IMR-90 (cell line): ENCODE data around the gene APBB3.

Experiments
- MXI1 ChIP-seq: IDR thresholded peaks from 2 replicates; pipeline ENCODE4 v1.6.1; 2012; ENCODE audit warnings: low read depth, mild to moderate bottlenecking, low read length, moderate library complexity, borderline replicate concordance
- POLR2A ChIP-seq: IDR thresholded peaks from 2 replicates; pipeline ENCODE4 v1.6.1; 2012; ENCODE audit warnings: mild to moderate bottlenecking, low read depth, low read length
- RAD21 ChIP-seq: IDR thresholded peaks from 2 replicates; pipeline ENCODE4 v1.6.1; 2012; ENCODE audit warnings: low read length, improper control_type of control experiment
- SMC3 ChIP-seq: fragments of 150-350 bp; IDR thresholded peaks from 2 replicates; pipeline ENCODE4 v1.6.1; 2016; ENCODE audit warnings: low read depth, mild to moderate bottlenecking, antibody characterized with exemption, low read length, moderate library complexity
- TF ChIP-seq, protein P1 (sequence below): conservative IDR thresholded peaks from 2 replicates; pipeline ENCODE4 v1.5.1; 2012; ENCODE audit warnings: mild to moderate bottlenecking, low read depth, low read length, improper control_type of control experiment

DNA sequence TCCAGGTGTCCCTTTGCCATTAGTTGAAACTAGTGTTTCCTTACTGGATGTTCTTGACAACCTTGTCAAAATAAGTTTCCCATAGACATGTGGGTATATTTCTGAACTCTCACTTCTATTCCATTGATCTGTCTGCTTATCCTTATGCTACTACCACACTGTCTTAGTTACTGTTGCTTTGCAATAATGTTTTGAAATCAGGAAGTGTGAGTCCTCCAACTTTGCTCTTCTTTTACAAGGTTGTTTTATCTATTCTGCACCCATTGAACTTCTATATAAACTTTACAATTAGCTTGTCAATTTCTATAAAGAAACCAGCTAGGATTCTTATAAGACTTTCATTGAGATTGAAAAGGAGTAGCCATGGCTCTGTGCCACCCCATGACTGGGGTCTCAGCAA lies 44.3 kb upstream of the APBB3 start:
- TF ChIP-seq, protein P1, sequence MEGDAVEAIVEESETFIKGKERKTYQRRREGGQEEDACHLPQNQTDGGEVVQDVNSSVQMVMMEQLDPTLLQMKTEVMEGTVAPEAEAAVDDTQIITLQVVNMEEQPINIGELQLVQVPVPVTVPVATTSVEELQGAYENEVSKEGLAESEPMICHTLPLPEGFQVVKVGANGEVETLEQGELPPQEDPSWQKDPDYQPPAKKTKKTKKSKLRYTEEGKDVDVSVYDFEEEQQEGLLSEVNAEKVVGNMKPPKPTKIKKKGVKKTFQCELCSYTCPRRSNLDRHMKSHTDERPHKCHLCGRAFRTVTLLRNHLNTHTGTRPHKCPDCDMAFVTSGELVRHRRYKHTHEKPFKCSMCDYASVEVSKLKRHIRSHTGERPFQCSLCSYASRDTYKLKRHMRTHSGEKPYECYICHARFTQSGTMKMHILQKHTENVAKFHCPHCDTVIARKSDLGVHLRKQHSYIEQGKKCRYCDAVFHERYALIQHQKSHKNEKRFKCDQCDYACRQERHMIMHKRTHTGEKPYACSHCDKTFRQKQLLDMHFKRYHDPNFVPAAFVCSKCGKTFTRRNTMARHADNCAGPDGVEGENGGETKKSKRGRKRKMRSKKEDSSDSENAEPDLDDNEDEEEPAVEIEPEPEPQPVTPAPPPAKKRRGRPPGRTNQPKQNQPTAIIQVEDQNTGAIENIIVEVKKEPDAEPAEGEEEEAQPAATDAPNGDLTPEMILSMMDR: no peak
- TF ChIP-seq MXI1 (no peak), SMC3 (no peak), POLR2A (no peak), RAD21 (no peak)
